SK-N-SH (cell line): ENCODE measurements around the gene RHOA. TPM values are rescaled to one million over a fixed set of nuclear protein-coding genes. Genes with fewer than 3 reads are reported as not detected.
"Not testable (repeated sequence)": the region's sequence is repeated elsewhere in the genome, so short reads cannot be mapped to it uniquely, and the experiment has no call there.

Source experiments
- CTCF ChIA-PET: fragments of 300-600, 350-600 bp; formaldehyde crosslinking; extraction: SDS; loops from one replicate; lab custom pipeline; 2021; lab: Yijun Ruan, JAX
- POLR2A ChIA-PET: fragments of 350-600 bp; sonication (Branson Sonifier 250); formaldehyde crosslinking; extraction: SDS; loops from one replicate; lab custom pipeline; 2020; ENCODE audit warnings: antibody characterized with exemption, inconsistent platforms; lab: Yijun Ruan, JAX
- DNase-seq: peaks from one replicate; pipeline ENCODE4 v3.0.0; 2012
- H2AFZ ChIP-seq: fragments of 200-600 bp; sonication (generic); 2 replicates; pipeline ENCODE4 v1.8.1; 2016; ENCODE audit warnings: antibody characterized with exemption, mild to moderate bottlenecking, low read depth
- H3F3A ChIP-seq: fragments of 200-600 bp; sonication (generic); replicated peaks from 2 replicates; pipeline ENCODE3; 2016; ENCODE audit warnings: antibody characterized with exemption, mild to moderate bottlenecking; ENCODE audit not compliant: insufficient read depth
- H3K27ac ChIP-seq, 2 experiments: fragments of 200-500 bp in 1 of 2; fragments of 200-600 bp in 1 of 2; sonication (Bioruptor generic) in 1 of 2; sonication (generic), shearing (Covaris generic) in 1 of 2; 2 replicates each; pipeline versions ENCODE4 v1.5.1 to v1.6.1; 2014 to 2016; ENCODE audit warnings: low read depth in 2 of 2, inconsistent platforms in 1 of 2, low read length in 1 of 2, mild to moderate bottlenecking in 1 of 2, mixed read lengths in 1 of 2
- H3K27me3 ChIP-seq: fragments of 200-600 bp; sonication (generic), shearing (Covaris generic); 2 replicates; pipeline ENCODE4 v1.6.1; 2016; ENCODE audit warnings: mixed run types; ENCODE audit not compliant: insufficient read depth
- H3K36me3 ChIP-seq, 2 experiments: fragments of 200-500 bp in 1 of 2; fragments of 200-600 bp in 1 of 2; sonication (Bioruptor generic) in 1 of 2; sonication (generic) in 1 of 2; replicated peaks in 1 of 2; 2 replicates each; pipeline versions ENCODE3 to v1.5.1; 2014 to 2016; ENCODE audit warnings: low read length in 1 of 2, mild to moderate bottlenecking in 1 of 2; ENCODE audit not compliant: insufficient read depth in 2 of 2, control insufficient read depth in 1 of 2
- H3K4me1 ChIP-seq, 2 experiments: fragments of 200-500 bp in 1 of 2; fragments of 200-600 bp in 1 of 2; sonication (Bioruptor generic) in 1 of 2; sonication (generic), shearing (Covaris generic) in 1 of 2; 2 replicates each; pipeline versions ENCODE4 v1.5.1 to v1.6.1; 2014 to 2016; ENCODE audit warnings: low read depth in 1 of 2, low read length in 1 of 2, mixed run types in 1 of 2; ENCODE audit not compliant: insufficient read depth in 2 of 2, control insufficient read depth in 1 of 2
- H3K4me2 ChIP-seq: fragments of 200-600 bp; sonication (generic), shearing (Covaris generic); 2 replicates; pipeline ENCODE4 v1.6.1; 2017; ENCODE audit warnings: mixed run types
- H3K4me3 ChIP-seq, 2 experiments: fragments of 200-500 bp in 1 of 2; fragments of 200-600 bp in 1 of 2; sonication (Bioruptor generic) in 1 of 2; sonication (generic), shearing (Covaris generic) in 1 of 2; 2 replicates each; pipeline versions ENCODE4 v1.5.1 to v1.8.1; 2014 to 2016; ENCODE audit warnings: low read depth in 2 of 2, inconsistent platforms in 1 of 2, low read length in 1 of 2, mild to moderate bottlenecking in 1 of 2, mixed read lengths in 1 of 2, moderate library complexity in 1 of 2
- H3K79me2 ChIP-seq: fragments of 200-600 bp; sonication (generic); 2 replicates; pipeline ENCODE4 v1.8.1; 2017; ENCODE audit warnings: mild to moderate bottlenecking; ENCODE audit not compliant: insufficient read depth
- H3K9ac ChIP-seq: fragments of 200-600 bp; sonication (generic); 2 replicates; pipeline ENCODE4 v1.6.1; 2017; ENCODE audit warnings: mixed run types
- H3K9me2 ChIP-seq: fragments of 200-600 bp; sonication (generic); 2 replicates; pipeline ENCODE4 v1.6.1; 2017; ENCODE audit warnings: mixed run types
- H3K9me3 ChIP-seq: fragments of 200-600 bp; sonication (generic); 2 replicates; pipeline ENCODE4 v1.6.1; 2017; ENCODE audit warnings: mixed run types, mild to moderate bottlenecking, moderate library complexity
- H4K20me1 ChIP-seq: fragments of 200-600 bp; sonication (generic); 2 replicates; pipeline ENCODE4 v1.6.1; 2017; ENCODE audit warnings: mild to moderate bottlenecking, mixed run types; ENCODE audit not compliant: insufficient read depth
- CHD2 ChIP-seq: fragments of 150-350 bp; IDR thresholded peaks from 2 replicates; pipeline ENCODE4 v1.6.1; 2018; ENCODE audit warnings: low read length; ENCODE audit not compliant: partially characterized antibody
- ELF1 ChIP-seq: IDR thresholded peaks from 2 replicates; pipeline ENCODE4 v1.4.0; 2012
- EP300 ChIP-seq, 2 experiments: IDR thresholded peaks; 2 replicates each; pipeline versions ENCODE4 v1.4.0 to v1.6.1; 2012; ENCODE audit warnings: borderline replicate concordance in 1 of 2, low read depth in 1 of 2, low read length in 1 of 2
- FOXJ3 ChIP-seq: sonication (generic); formaldehyde crosslinking; IDR thresholded peaks from 2 replicates; pipeline ENCODE4 v1.5.1; 2020; ENCODE audit warnings: mild to moderate bottlenecking, missing genetic modification reagents
- GABPA ChIP-seq: IDR thresholded peaks from 2 replicates; pipeline ENCODE4 v1.4.0; 2012; ENCODE audit warnings: low read depth, mild to moderate bottlenecking
- GATA2 ChIP-seq: sonication (generic); formaldehyde crosslinking; IDR thresholded peaks from 2 replicates; pipeline ENCODE4 v1.5.0; 2020; ENCODE audit warnings: mild to moderate bottlenecking, missing genetic modification reagents
- JUND ChIP-seq: IDR thresholded peaks from 2 replicates; pipeline ENCODE4 v1.4.0; 2012
- MEF2A ChIP-seq: IDR thresholded peaks from 2 replicates; pipeline ENCODE4 v1.4.0; 2012; ENCODE audit warnings: low read depth, borderline replicate concordance
- NFIC ChIP-seq: IDR thresholded peaks from 2 replicates; pipeline ENCODE4 v1.4.0; 2012; ENCODE audit warnings: borderline replicate concordance
- RCOR1 ChIP-seq: fragments of 150-350 bp; IDR thresholded peaks from 2 replicates; pipeline ENCODE4 v1.6.1; 2017; ENCODE audit warnings: antibody characterized with exemption, low read length
- SIN3A ChIP-seq: IDR thresholded peaks from 2 replicates; pipeline ENCODE4 v1.6.1; 2012; ENCODE audit warnings: low read depth, mild to moderate bottlenecking, low read length, moderate library complexity, borderline replicate concordance
- SMC3 ChIP-seq: IDR thresholded peaks from 2 replicates; pipeline ENCODE4 v1.6.1; 2012; ENCODE audit warnings: low read depth, low read length, improper control_type of control experiment
- TCF12 ChIP-seq: IDR thresholded peaks from 2 replicates; pipeline ENCODE4 v1.4.0; 2012
- TEAD4 ChIP-seq: IDR thresholded peaks from 2 replicates; pipeline ENCODE4 v1.4.0; 2012; ENCODE audit warnings: mild to moderate bottlenecking, borderline replicate concordance; ENCODE audit not compliant: insufficient read depth
- WGBS: methylation state at CpG from one replicate; pipeline ENCODE4 v1.1.6; 2017; ENCODE audit warnings: low lambda C conversion rate; 5-methylcytosine and 5-hydroxymethylcytosine counted together
- polyA plus RNA-seq, 3 experiments: library from polyadenylated mRNA; depleted of rRNA; stranded (reverse); fragments of >200 nt; gene quantifications; 2 replicates each; pipeline ENCODE4 v1.2.3, GENCODE V29; 2012
- TF ChIP-seq, protein P1 (sequence below): IDR thresholded peaks from 2 replicates; pipeline ENCODE4 v1.4.0; 2012; ENCODE audit warnings: low read depth, borderline replicate concordance
- TF ChIP-seq, protein P2 (sequence below): IDR thresholded peaks from 2 replicates; pipeline ENCODE4 v1.6.1; 2012; ENCODE audit warnings: mild to moderate bottlenecking, low read depth, low read length, moderate library complexity
- TF ChIP-seq, protein P3 (sequence below): fragments of 200-600 bp; sonication (generic); IDR thresholded peaks from 2 replicates; pipeline ENCODE4 v1.6.1; 2017; ENCODE audit warnings: antibody characterized with exemption, mild to moderate bottlenecking, moderate library complexity
- TF ChIP-seq, protein P4 (sequence below): IDR thresholded peaks from 2 replicates; pipeline ENCODE4 v1.4.0; 2012; ENCODE audit warnings: low read depth
- TF ChIP-seq, protein P5 (sequence below): fragments of 150-350 bp; IDR thresholded peaks from 2 replicates; pipeline ENCODE4 v1.6.1; 2016; ENCODE audit warnings: mild to moderate bottlenecking, low read depth, low read length
- TF ChIP-seq, protein P6 (sequence below): fragments of 150-350 bp; IDR thresholded peaks from 2 replicates; pipeline ENCODE4 v1.6.1; 2017; ENCODE audit warnings: antibody characterized with exemption, low read length, low read depth, borderline replicate concordance

The RHOA gene
- polyA plus RNA-seq, 1 of the 3 experiments (the other 2 are of a cell fraction): 312 TPM

DNA sequence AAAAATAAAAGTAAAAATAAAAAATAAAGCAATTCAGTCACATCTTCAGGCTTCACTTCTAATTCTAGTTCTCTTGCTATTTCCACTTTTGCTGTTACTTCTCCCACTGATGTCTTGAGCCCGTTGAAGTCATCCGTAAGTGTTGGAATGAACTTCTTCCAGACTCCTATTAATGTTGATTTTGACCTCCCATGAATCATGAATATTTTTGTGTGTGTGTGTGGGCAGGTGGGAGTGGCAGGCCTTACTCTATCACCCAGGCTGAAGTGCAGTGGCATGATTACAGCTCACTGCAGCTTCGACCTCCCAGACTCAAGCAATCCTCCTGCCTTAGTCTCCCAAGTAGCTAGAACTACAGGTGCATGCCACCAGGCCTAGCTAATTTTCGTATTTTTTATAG is 82.6 kb downstream of the RHOA start:
- no peak overlapping the region for H3K4me3 ChIP-seq
- H3K9me3 ChIP-seq: no peaks in the 10 kb centered on the region
- no peak for DNase-seq
- whole genome bisulfite sequencing: 95% methylated on average over 4 of the region's 4 CpGs
- H3K27me3 ChIP-seq: no peaks in the 10 kb centered on the region
- no peak overlapping the region for H3K4me2 ChIP-seq
- peaks cover 44% of the 10 kb centered on the region for H3K79me2 ChIP-seq
- H2AFZ ChIP-seq: no peak overlapping the region
- TF ChIP-seq, protein P1, sequence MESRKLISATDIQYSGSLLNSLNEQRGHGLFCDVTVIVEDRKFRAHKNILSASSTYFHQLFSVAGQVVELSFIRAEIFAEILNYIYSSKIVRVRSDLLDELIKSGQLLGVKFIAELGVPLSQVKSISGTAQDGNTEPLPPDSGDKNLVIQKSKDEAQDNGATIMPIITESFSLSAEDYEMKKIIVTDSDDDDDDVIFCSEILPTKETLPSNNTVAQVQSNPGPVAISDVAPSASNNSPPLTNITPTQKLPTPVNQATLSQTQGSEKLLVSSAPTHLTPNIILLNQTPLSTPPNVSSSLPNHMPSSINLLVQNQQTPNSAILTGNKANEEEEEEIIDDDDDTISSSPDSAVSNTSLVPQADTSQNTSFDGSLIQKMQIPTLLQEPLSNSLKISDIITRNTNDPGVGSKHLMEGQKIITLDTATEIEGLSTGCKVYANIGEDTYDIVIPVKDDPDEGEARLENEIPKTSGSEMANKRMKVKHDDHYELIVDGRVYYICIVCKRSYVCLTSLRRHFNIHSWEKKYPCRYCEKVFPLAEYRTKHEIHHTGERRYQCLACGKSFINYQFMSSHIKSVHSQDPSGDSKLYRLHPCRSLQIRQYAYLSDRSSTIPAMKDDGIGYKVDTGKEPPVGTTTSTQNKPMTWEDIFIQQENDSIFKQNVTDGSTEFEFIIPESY: no peak
- TF ChIP-seq RCOR1: no peak
- TF ChIP-seq, protein P2, sequence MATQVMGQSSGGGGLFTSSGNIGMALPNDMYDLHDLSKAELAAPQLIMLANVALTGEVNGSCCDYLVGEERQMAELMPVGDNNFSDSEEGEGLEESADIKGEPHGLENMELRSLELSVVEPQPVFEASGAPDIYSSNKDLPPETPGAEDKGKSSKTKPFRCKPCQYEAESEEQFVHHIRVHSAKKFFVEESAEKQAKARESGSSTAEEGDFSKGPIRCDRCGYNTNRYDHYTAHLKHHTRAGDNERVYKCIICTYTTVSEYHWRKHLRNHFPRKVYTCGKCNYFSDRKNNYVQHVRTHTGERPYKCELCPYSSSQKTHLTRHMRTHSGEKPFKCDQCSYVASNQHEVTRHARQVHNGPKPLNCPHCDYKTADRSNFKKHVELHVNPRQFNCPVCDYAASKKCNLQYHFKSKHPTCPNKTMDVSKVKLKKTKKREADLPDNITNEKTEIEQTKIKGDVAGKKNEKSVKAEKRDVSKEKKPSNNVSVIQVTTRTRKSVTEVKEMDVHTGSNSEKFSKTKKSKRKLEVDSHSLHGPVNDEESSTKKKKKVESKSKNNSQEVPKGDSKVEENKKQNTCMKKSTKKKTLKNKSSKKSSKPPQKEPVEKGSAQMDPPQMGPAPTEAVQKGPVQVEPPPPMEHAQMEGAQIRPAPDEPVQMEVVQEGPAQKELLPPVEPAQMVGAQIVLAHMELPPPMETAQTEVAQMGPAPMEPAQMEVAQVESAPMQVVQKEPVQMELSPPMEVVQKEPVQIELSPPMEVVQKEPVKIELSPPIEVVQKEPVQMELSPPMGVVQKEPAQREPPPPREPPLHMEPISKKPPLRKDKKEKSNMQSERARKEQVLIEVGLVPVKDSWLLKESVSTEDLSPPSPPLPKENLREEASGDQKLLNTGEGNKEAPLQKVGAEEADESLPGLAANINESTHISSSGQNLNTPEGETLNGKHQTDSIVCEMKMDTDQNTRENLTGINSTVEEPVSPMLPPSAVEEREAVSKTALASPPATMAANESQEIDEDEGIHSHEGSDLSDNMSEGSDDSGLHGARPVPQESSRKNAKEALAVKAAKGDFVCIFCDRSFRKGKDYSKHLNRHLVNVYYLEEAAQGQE: no peak
- TF ChIP-seq EP300 (IDR thresholded peaks at IDR 0.05; ENCODE audit: borderline replicate concordance in 1 of 2, low read depth in 1 of 2, low read length in 1 of 2): no peak
- TF ChIP-seq, protein P3, sequence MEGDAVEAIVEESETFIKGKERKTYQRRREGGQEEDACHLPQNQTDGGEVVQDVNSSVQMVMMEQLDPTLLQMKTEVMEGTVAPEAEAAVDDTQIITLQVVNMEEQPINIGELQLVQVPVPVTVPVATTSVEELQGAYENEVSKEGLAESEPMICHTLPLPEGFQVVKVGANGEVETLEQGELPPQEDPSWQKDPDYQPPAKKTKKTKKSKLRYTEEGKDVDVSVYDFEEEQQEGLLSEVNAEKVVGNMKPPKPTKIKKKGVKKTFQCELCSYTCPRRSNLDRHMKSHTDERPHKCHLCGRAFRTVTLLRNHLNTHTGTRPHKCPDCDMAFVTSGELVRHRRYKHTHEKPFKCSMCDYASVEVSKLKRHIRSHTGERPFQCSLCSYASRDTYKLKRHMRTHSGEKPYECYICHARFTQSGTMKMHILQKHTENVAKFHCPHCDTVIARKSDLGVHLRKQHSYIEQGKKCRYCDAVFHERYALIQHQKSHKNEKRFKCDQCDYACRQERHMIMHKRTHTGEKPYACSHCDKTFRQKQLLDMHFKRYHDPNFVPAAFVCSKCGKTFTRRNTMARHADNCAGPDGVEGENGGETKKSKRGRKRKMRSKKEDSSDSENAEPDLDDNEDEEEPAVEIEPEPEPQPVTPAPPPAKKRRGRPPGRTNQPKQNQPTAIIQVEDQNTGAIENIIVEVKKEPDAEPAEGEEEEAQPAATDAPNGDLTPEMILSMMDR: no peak
- TF ChIP-seq, protein P4, sequence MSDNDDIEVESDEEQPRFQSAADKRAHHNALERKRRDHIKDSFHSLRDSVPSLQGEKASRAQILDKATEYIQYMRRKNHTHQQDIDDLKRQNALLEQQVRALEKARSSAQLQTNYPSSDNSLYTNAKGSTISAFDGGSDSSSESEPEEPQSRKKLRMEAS: no peak
- TF ChIP-seq, protein P5, sequence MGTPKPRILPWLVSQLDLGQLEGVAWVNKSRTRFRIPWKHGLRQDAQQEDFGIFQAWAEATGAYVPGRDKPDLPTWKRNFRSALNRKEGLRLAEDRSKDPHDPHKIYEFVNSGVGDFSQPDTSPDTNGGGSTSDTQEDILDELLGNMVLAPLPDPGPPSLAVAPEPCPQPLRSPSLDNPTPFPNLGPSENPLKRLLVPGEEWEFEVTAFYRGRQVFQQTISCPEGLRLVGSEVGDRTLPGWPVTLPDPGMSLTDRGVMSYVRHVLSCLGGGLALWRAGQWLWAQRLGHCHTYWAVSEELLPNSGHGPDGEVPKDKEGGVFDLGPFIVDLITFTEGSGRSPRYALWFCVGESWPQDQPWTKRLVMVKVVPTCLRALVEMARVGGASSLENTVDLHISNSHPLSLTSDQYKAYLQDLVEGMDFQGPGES: no peak
- TF ChIP-seq ELF1: no peak
- TF ChIP-seq, protein P6, sequence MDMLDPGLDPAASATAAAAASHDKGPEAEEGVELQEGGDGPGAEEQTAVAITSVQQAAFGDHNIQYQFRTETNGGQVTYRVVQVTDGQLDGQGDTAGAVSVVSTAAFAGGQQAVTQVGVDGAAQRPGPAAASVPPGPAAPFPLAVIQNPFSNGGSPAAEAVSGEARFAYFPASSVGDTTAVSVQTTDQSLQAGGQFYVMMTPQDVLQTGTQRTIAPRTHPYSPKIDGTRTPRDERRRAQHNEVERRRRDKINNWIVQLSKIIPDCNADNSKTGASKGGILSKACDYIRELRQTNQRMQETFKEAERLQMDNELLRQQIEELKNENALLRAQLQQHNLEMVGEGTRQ: no peak
- no peak for TF ChIP-seq JUND
- TF ChIP-seq NFIC: no peak
- TF ChIP-seq GATA2: no peak
- TF ChIP-seq CHD2: no peak
- TF ChIP-seq SMC3: no peak
- TF ChIP-seq GABPA: no peak
- no peak for TF ChIP-seq MEF2A
- TF ChIP-seq TCF12: no peak
- TF ChIP-seq FOXJ3 (CRISPR knock-in tag): no peak
- no peak for TF ChIP-seq SIN3A
- no peak for TF ChIP-seq TEAD4
- POLR2A ChIA-PET: no interaction called here
- H3K36me3 ChIP-seq: peaks cover 36 to 69% of the 10 kb centered on the region in 2 experiments
- no peaks in the 10 kb centered on the region for H3K9me2 ChIP-seq
- H3K27ac ChIP-seq: no peak overlapping the region
- H3K4me1 ChIP-seq: no peaks in the 10 kb centered on the region
- H3K9ac ChIP-seq: no peak overlapping the region
- H4K20me1 ChIP-seq: no peaks in the 10 kb centered on the region
- no peaks in the 10 kb centered on the region for H3F3A ChIP-seq
- CTCF ChIA-PET: no interaction called here

DNA sequence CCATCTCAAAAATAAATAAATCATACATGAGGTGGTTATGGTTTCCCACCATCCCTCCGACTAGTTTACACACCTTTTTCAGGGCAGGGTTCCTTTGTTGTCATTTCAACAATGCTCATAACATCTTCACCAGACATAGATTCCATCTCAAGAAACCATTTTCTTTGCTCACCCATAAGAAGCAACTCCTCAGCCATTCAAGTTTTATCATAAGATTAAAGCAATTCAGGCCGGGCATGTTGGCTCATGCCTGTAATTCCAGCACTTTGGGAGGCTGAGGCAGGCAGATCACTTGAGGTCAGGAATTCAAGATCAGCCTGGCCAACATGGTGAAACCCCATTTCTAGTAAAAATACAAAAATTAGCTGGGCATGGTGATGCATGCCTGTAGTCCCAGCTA is 83.4 kb downstream of the RHOA start:
- H3K4me2 ChIP-seq, POLR2A ChIA-PET, H3K27me3 ChIP-seq, CTCF ChIA-PET, H3K9me2 ChIP-seq, DNase-seq, H3K9ac ChIP-seq, H3K9me3 ChIP-seq, H2AFZ ChIP-seq, H3K4me1 ChIP-seq, H4K20me1 ChIP-seq, H3K4me3 ChIP-seq, H3K27ac ChIP-seq, H3F3A ChIP-seq: not testable (repeated sequence)
- Histone ChIP-seq H3K79me2 (peaks cover 44% of the 10 kb centered on the region), H3K36me3 (peaks cover 35 to 75% of the 10 kb centered on the region in 2 experiments)
- 100% methylated on average over 2 of the region's 2 CpGs for WGBS
